Fibroblast of mammary gland (primary cell): Measurements from ENCODE around the gene DUS1L.
A peak's percentile ranks its signal among the peaks of the same experiment; 100 is the strongest.

Source experiments
- DNase-seq: peaks from one replicate; pipeline ENCODE4 v3.0.0-alpha.2; 2010; ENCODE audit warnings: low read depth
- H3K4me3 ChIP-seq: 2 replicates; pipeline ENCODE4 v1.5.1; 2011; ENCODE audit warnings: low read depth, mild to moderate bottlenecking, low read length, moderate library complexity; ENCODE audit not compliant: control insufficient read depth
- CTCF ChIP-seq: conservative IDR thresholded peaks from 2 replicates; pipeline ENCODE4 v1.5.1; 2011; ENCODE audit warnings: low read depth, low read length, inconsistent platforms; ENCODE audit not compliant: control insufficient read depth, insufficient read depth

Gene DUS1L

GRCh38 chr17:82021900-82022309 lies 43.7 kb downstream of the DUS1L start:
- no peak for DNase-seq
- H3K4me3 ChIP-seq = peak overlapping the region; percentile 75

GRCh38 chr17:82021107-82021899 lies 44.3 kb downstream of the DUS1L start:
- peak; percentile 66 for TF ChIP-seq CTCF
- peak overlapping the region; percentile 75 for H3K4me3 ChIP-seq
- DNase-seq = peak; percentile 76

More at GRCh38 chr17:82021900-82022309, 43.7 kb downstream of the DUS1L start:
- TF ChIP-seq CTCF = no peak

GRCh38 chr17:82020572-82021106 lies 45.0 kb downstream of the DUS1L start:
- TF ChIP-seq CTCF = no peak
- DNase-seq = no peak

GRCh38 chr17:82019690-82020571 lies 45.7 kb downstream of the DUS1L start:
- peak; percentile 61 for TF ChIP-seq CTCF
- DNase-seq = peak; percentile 28
- H3K4me3 ChIP-seq = no peak overlapping the region

More at GRCh38 chr17:82020572-82021106, 45.0 kb downstream of the DUS1L start:
- H3K4me3 ChIP-seq = no peak overlapping the region

- no peak for TF ChIP-seq CTCF
- no peak for DNase-seq
- H3K4me3 ChIP-seq = no peak overlapping the region
These were observed 46.5 kb downstream of the DUS1L start for GRCh38 chr17:82018989-82019689.

- TF ChIP-seq CTCF = no peak
- no peak for DNase-seq
- no peak overlapping the region for H3K4me3 ChIP-seq
These were observed 47.2 kb downstream of the DUS1L start for GRCh38 chr17:82018152-82018988.
